ENCODE data around the gene CABP1. TPM values are rescaled to one million over a fixed set of nuclear protein-coding genes. Genes with fewer than 3 reads are reported as not detected.
"Not testable (repeated sequence)": the region's sequence is repeated elsewhere in the genome, so short reads cannot be mapped to it uniquely, and the experiment has no call there.

Gene CABP1
- total RNA-seq, 4 donors from 2014 or later, result 2.1 to 14.7 (median 6.6) TPM

DNA sequence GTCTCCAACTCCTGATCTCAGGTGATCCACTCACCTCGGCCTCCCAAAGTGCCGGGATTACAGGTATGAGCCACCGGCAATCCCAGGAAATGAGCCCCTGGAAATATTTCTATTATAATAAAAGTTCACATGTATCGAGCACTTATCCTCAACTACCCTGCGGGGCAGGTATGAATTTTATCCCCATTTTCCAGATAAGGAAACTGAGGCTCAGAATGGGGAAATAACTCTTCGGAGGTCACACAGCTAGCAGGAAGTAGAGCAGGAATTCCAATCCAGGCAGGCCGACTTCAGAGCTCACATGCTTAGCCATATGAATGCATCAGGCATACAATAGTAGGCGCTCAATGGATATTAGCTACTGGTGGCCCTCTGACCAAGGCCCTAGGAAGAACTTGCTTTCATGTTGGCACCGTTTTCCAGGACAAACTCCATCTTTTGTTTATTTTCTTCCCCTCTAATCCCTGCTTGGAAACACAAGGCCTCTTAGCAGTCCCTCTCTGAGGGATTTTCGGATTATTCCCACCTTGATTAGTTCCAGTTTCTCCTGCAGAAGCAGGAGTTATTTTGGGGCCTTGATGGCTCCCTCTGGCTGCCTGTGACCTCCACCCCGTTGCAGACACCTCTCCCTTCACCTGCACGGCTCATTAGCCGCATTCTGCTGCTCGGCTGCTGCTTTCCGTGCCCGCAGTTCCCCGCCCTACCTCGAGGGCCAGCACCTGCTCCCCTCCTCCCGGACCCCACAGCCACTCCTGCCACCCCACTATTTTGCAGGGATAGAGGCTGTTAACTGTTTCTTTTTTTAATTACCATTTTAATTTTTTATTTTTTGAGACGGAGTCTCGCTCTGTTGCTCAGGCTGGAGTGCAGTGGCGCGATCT lies 40.5 kb upstream of the CABP1 start:
- DNase-seq (ENCODE audit: low spot score), result no peak
- TF ChIP-seq, protein P1, sequence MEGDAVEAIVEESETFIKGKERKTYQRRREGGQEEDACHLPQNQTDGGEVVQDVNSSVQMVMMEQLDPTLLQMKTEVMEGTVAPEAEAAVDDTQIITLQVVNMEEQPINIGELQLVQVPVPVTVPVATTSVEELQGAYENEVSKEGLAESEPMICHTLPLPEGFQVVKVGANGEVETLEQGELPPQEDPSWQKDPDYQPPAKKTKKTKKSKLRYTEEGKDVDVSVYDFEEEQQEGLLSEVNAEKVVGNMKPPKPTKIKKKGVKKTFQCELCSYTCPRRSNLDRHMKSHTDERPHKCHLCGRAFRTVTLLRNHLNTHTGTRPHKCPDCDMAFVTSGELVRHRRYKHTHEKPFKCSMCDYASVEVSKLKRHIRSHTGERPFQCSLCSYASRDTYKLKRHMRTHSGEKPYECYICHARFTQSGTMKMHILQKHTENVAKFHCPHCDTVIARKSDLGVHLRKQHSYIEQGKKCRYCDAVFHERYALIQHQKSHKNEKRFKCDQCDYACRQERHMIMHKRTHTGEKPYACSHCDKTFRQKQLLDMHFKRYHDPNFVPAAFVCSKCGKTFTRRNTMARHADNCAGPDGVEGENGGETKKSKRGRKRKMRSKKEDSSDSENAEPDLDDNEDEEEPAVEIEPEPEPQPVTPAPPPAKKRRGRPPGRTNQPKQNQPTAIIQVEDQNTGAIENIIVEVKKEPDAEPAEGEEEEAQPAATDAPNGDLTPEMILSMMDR (IDR thresholded peaks at IDR 0.05), result no peak
- no peak for ATAC-seq (ENCODE audit: low FRiP score)

DNA sequence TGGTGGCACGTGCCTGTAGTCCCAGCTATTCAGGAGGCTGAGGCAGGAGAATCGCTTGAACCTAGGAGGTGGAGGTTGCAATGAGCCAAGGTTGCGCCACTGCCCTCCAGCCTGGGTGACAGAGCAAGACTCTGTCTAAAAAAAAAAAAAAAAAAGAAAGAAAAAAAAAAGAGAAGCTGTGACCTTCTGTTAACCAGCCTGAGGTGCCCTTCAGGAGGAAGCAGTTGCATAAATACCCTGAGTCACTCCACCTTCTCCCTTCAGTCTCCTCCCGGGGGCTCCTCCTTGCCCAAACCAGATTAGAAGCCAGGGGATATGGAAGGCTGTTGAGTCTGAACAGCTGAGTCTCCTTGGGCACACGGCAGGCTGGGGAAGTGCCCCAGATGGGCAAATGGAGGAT lies 38.0 kb upstream of the CABP1 start:
- DNase-seq (ENCODE audit: low spot score); ATAC-seq (ENCODE audit: low FRiP score): not testable (repeated sequence)

DNA sequence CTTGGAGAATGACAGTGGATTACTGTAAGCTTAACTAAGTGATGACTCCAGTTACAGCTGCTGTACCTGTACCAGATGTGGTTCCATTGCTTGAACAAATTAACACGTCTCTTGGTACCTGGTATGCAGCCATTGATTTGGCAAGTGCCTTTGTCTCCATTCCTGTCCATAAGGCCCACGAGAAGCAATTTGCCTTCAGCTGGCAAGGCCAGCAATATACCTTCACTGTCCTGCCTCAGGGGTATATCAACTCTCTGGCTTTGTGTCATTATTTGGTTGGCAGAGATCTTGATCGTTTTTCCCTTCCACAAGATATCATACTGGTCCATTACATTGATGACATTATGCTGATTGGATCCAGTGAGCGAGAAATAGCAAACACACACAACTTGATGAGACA lies 29.9 kb upstream of the CABP1 start:
- ATAC-seq (ENCODE audit: low FRiP score) (no peak), DNase-seq (ENCODE audit: low spot score) (no peak)
- TF ChIP-seq, protein P1 (IDR thresholded peaks at IDR 0.05), result no peak

DNA sequence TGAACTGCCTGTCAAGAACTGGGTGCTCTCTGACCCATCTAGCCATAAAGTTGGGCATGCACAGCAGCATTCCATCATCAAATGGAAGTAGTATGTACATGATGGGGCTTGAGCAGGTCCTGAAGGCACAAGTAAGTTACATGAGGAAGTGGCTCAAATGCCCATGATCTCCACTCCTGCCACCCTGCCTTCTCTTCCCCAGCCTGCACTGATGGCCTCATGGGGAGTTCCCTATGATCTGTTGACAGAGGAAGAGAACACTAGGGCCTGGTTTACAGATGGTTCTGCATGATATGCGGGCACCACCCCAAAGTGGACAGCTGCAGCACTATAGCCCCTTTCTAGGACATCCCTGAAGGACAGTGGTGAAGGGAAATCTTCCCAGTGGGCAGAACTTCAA lies 28.9 kb upstream of the CABP1 start:
- not testable (repeated sequence) for ATAC-seq (ENCODE audit: low FRiP score); DNase-seq (ENCODE audit: low spot score)

DNA sequence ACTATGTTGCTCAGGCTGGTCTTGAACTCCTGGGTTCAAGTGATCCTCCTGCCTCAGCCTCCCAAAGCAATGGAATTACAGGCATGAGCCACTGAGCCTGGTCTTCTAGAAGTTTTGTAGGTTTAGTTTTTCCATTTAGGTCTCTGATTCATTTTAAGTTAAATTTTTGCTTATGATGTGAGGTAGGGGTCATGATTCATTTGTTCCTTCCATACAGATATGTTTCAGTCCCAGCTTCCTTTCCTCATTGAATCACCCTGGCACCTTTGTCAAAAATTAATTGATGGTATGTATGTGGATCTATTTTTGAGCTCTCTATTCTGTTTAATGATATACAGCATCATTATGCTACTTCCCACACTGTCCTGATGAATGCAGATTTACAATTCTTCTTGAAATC lies 25.6 kb upstream of the CABP1 start:
- TF ChIP-seq, protein P1 (IDR thresholded peaks at IDR 0.05), result no peak
- ATAC-seq (ENCODE audit: low FRiP score), result no peak
- DNase-seq (ENCODE audit: low spot score), result no peak

DNA sequence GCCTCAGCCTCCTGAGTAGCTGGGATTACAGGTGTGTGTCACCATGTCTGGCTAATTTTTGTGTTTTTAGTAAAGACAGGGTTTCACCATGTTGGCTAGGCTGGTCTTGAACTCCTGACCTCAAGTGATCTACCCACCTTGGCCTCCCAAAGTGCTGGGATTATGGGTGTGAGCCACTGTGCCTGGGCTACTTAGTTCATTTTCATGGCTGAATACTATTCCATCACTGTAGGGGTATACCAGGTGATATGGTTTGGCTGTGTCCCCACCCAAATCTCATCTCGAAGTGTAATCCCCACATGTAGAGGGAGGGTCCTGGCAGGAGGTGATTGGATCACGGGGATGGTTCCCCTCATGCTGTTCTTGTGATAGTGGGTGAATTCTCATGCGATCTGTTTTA lies 23.2 kb upstream of the CABP1 start:
- ATAC-seq (ENCODE audit: low FRiP score); DNase-seq (ENCODE audit: low spot score): not testable (repeated sequence)

DNA sequence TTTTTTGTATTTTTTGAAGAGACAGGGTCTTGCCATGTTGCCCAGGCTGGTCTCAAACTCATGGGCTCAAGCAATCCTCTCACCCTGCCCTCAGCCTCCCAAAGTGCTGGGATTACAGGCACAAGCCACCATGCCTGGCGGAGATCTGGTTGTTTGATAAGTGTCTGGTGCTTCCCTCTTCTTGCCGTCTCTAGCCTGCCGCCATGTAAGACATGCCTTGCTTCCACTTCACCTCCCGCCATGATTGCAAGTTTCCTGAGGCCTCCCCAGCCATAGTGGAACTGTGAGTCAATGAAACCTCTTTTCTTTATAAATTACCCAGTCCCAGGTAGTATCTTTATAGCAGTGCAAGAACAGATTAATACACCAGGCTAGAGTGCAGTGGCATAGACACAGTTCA lies 22.7 kb upstream of the CABP1 start:
- DNase-seq (ENCODE audit: low spot score); ATAC-seq (ENCODE audit: low FRiP score): not testable (repeated sequence)

DNA sequence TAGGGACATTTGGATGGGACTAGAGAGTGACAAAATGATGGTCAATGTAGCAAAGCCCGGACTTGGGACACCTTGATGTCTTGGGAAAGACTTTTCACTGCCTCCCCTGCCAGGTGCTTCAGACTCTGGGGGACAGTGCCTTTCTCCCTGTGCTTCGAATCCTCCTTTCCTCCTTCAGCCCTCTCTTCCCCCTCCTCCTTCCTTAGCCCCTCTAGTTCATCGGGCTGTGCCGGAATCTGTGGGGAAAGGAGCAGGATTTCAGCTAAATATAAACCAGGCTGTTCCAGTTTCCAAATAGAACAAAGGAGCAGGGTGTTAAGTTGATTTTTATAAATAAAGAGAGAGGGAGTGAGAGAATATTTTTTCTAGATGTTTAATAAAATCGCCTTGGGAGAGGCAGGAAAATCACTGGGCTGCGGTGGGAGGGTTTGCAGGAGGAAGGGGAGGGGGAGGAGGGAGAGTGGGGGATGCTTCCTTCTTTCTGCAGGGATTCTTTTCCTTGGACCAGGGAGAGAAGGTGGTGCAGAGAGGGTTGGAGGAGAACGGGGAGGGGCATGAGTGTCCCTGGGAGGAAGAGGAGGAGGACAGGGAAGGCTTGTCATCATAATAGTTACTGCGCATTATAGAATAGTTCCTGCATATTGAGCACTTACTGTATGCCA lies 21.3 kb upstream of the CABP1 start:
- TF ChIP-seq, protein P1 (IDR thresholded peaks at IDR 0.05), result no peak
- ATAC-seq (ENCODE audit: low FRiP score) (no peak), DNase-seq (ENCODE audit: low spot score) (no peak)

DNA sequence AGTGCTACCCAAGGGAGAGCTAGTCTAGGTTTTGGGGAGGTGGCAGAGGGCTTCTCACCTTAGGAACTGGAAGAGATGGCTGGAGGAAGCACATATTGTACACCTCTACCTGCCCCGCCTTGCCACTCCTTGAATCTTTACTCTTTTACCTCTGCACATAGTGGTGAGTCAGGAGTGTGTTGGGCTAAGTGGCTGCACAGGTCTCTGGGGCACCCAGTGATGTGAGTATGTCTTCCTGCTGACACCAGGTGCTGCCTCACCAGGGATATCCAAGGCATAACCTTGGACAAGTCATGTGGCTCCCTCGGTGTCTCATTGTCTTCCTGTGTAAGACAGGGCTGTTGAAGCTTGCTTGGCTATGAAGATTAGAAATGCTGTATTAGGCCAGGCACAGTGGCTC lies 19.8 kb upstream of the CABP1 start:
- DNase-seq (ENCODE audit: low spot score) (no peak), ATAC-seq (ENCODE audit: low FRiP score) (no peak)
- TF ChIP-seq, protein P1 (IDR thresholded peaks at IDR 0.05), result no peak

Data from omental fat pad (tissue), 4 donors.